NCI-H146 (cell line): ENCODE measurements around the gene CNN3.
A peak's percentile ranks its signal among the peaks of the same experiment; 100 is the strongest.

Source experiments
- DNase-seq: peaks from one replicate; lab custom pipeline; 2025; lab: John Stamatoyannopoulos, UW

Gene CNN3

GRCh38 chr1:94856004-94856403 lies 70.9 kb downstream of the CNN3 start:
- DNase-seq = no peak

- no peak for DNase-seq
Measured at GRCh38 chr1:94855307-94855700, 71.6 kb downstream of the CNN3 start.

- peak; percentile 88 for DNase-seq
Measured at GRCh38 chr1:94854458-94855306, 72.2 kb downstream of the CNN3 start.

- DNase-seq = no peak
Measured at GRCh38 chr1:94852788-94853187, 74.1 kb downstream of the CNN3 start.

GRCh38 chr1:94851571-94851970 lies 75.3 kb downstream of the CNN3 start:
- DNase-seq = no peak
